ENCODE measurements around the gene LIPC. TPM values are rescaled to one million over a fixed set of nuclear protein-coding genes. Genes with fewer than 3 reads are reported as not detected.
"Not testable (repeated sequence)": the region's sequence is repeated elsewhere in the genome, so short reads cannot be mapped to it uniquely, and the experiment has no call there.

LIPC gene
- total and polyA plus RNA-seq, 2 donors (not counting 3 experiments of a cell fraction or from before 2014, with no cell fraction given): not detected

GRCh38 chr15:58602823-58603222, 171.0 kb downstream of the LIPC start:
- DNase-seq (ENCODE audit: low read depth, low spot score) (no peak), FAIRE-seq (no peak)
- Histone ChIP-seq H3K9ac (replicated peaks; ENCODE audit: extremely low read depth, insufficient read depth, low read length) (no peak overlapping the region), H3K36me3 (ENCODE audit: control insufficient read depth in 2 of 2, extremely low read depth in 1 of 2, insufficient read depth in 2 of 2, low read length in 2 of 2) (peaks cover 0 to 5% of the 10 kb centered on the region in 2 experiments), H3K27me3 (ENCODE audit: control insufficient read depth in 2 of 2, insufficient read depth in 2 of 2, low read length in 2 of 2) (no peaks in the 10 kb centered on the region), H3K9me3 (replicated peaks; ENCODE audit: control insufficient read depth, insufficient read depth, low read length) (no peaks in the 10 kb centered on the region), H2AFZ (ENCODE audit: low read depth, low read length) (no peak overlapping the region), H3K4me1 (ENCODE audit: control insufficient read depth, extremely low read depth, insufficient read depth, low read length) (no peaks in the 10 kb centered on the region), H3K4me3 (replicated peaks in 1 of 3; ENCODE audit: insufficient read depth in 1 of 3, low read depth in 1 of 3, low read length in 3 of 3) (no peak overlapping the region), H3K9me1 (replicated peaks; ENCODE audit: control insufficient read depth, extremely low read depth, insufficient read depth, low read length) (no peaks in the 10 kb centered on the region), H3K79me2 (ENCODE audit: control insufficient read depth, insufficient read depth, low read length) (no peaks in the 10 kb centered on the region), H3K4me2 (ENCODE audit: insufficient read depth, low read length) (no peak overlapping the region), H3K27ac (ENCODE audit: insufficient read depth, low read depth, low read length) (no peak overlapping the region), H4K20me1 (replicated peaks; ENCODE audit: control insufficient read depth, extremely low read depth, insufficient read depth, low read length) (no peaks in the 10 kb centered on the region)
- dilution Hi-C loops (cut with MboI; ENCODE audit: extremely low pct_ligation_motif_present, low sequenced_read_pairs): no loop called here
- POLR2A ChIA-PET: no interaction called here
- CTCF ChIA-PET: no interaction called here
- BruUV-seq (replicated peaks): no TSS peak
- intact Hi-C loops (cut with micrococcal nuclease): no loop called here
- TF ChIP-seq FOS (IDR thresholded peaks at IDR 0.05; ENCODE audit: borderline replicate concordance, insufficient read depth, low read length) (no peak), MYC (IDR thresholded peaks at IDR 0.05; ENCODE audit: low read depth, low read length) (no peak), GATA2 (IDR thresholded peaks at IDR 0.05; ENCODE audit: insufficient read depth, insufficient read length, low read depth, low read length) (no peak), EZH2 (IDR thresholded peaks at IDR 0.05; ENCODE audit: borderline replicate concordance, low read depth, low read length, severe bottlenecking) (no peak), POLR2A (IDR thresholded peaks at IDR 0.05; ENCODE audit: low read depth, low read length) (no peak), POLR2AphosphoS5 (IDR thresholded peaks at IDR 0.05; ENCODE audit: insufficient read depth, low read depth, low read length) (no peak), JUN (IDR thresholded peaks at IDR 0.05; ENCODE audit: borderline replicate concordance, insufficient read depth, insufficient read length, low read depth) (no peak)
- TF ChIP-seq, protein P1, sequence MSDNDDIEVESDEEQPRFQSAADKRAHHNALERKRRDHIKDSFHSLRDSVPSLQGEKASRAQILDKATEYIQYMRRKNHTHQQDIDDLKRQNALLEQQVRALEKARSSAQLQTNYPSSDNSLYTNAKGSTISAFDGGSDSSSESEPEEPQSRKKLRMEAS (IDR thresholded peaks at IDR 0.05; ENCODE audit: insufficient read depth, insufficient read length): no peak
- TF ChIP-seq, protein P2, sequence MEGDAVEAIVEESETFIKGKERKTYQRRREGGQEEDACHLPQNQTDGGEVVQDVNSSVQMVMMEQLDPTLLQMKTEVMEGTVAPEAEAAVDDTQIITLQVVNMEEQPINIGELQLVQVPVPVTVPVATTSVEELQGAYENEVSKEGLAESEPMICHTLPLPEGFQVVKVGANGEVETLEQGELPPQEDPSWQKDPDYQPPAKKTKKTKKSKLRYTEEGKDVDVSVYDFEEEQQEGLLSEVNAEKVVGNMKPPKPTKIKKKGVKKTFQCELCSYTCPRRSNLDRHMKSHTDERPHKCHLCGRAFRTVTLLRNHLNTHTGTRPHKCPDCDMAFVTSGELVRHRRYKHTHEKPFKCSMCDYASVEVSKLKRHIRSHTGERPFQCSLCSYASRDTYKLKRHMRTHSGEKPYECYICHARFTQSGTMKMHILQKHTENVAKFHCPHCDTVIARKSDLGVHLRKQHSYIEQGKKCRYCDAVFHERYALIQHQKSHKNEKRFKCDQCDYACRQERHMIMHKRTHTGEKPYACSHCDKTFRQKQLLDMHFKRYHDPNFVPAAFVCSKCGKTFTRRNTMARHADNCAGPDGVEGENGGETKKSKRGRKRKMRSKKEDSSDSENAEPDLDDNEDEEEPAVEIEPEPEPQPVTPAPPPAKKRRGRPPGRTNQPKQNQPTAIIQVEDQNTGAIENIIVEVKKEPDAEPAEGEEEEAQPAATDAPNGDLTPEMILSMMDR (IDR thresholded peaks at IDR 0.05; ENCODE audit: extremely low read depth in 1 of 2, insufficient read depth in 1 of 2, low read depth in 1 of 2, low read length in 2 of 2): no peak

DNA sequence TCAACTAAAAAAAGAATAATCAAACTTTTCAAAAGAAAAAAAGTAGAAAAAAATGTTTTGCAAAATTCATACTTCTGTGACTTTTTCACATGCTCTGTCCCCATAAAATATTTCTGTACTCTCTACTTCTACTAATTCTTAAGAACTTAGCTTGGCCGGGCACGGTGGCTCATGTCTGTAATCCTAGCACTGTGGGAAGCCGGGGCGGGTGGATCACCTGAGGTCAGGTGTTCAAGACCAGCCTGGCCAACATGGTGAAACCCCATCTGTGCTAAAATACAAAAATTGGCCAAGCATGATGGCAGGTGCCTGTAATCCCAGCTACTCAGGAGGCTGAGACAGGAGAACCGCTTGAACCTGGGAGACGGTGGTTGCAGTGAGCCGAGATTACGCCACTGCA, 172.1 kb downstream of the LIPC start:
- dilution Hi-C loops (cut with MboI; ENCODE audit: extremely low pct_ligation_motif_present, low sequenced_read_pairs); H4K20me1 ChIP-seq (replicated peaks; ENCODE audit: control insufficient read depth, extremely low read depth, insufficient read depth, low read length); BruUV-seq (replicated peaks); H3K9me3 ChIP-seq (replicated peaks; ENCODE audit: control insufficient read depth, insufficient read depth, low read length); FAIRE-seq; H3K9ac ChIP-seq (replicated peaks; ENCODE audit: extremely low read depth, insufficient read depth, low read length); POLR2A ChIA-PET; H3K4me2 ChIP-seq (ENCODE audit: insufficient read depth, low read length); H2AFZ ChIP-seq (ENCODE audit: low read depth, low read length); H3K79me2 ChIP-seq (ENCODE audit: control insufficient read depth, insufficient read depth, low read length); intact Hi-C loops (cut with micrococcal nuclease); H3K9me1 ChIP-seq (replicated peaks; ENCODE audit: control insufficient read depth, extremely low read depth, insufficient read depth, low read length); H3K36me3 ChIP-seq (ENCODE audit: control insufficient read depth in 2 of 2, extremely low read depth in 1 of 2, insufficient read depth in 2 of 2, low read length in 2 of 2); H3K4me3 ChIP-seq (replicated peaks in 1 of 3; ENCODE audit: insufficient read depth in 1 of 3, low read depth in 1 of 3, low read length in 3 of 3); CTCF ChIA-PET; H3K27ac ChIP-seq (ENCODE audit: insufficient read depth, low read depth, low read length); H3K4me1 ChIP-seq (ENCODE audit: control insufficient read depth, extremely low read depth, insufficient read depth, low read length); DNase-seq (ENCODE audit: low read depth, low spot score); H3K27me3 ChIP-seq (ENCODE audit: control insufficient read depth in 2 of 2, insufficient read depth in 2 of 2, low read length in 2 of 2): not testable (repeated sequence)

Data from endothelial cell of umbilical vein (primary cell).